GM13977 (cell line): ENCODE measurements around the gene SPAG17.

ENCODE experiments used
- DNase-seq: peaks from one replicate; pipeline ENCODE4 v3.0.0; 2012; ENCODE audit warnings: low spot score
- CTCF ChIP-seq: IDR thresholded peaks from 2 replicates; pipeline ENCODE4 v1.5.1; 2012; ENCODE audit warnings: mild to moderate bottlenecking, control low read depth; ENCODE audit not compliant: insufficient read depth; ENCODE audit errors: extremely low read depth, missing control alignments
- in situ Hi-C: fragments of 300-500 bp; cut with MboI; formaldehyde crosslinking; loops from one replicate; pipeline ENCODE4 v1.12.0; 2022; ENCODE audit warnings: low sequenced_read_pairs, low pct_unique_long_range_greater_than_20kb, mixed read lengths, inconsistent platforms; ENCODE audit not compliant: unreplicated experiment

Gene SPAG17

DNA sequence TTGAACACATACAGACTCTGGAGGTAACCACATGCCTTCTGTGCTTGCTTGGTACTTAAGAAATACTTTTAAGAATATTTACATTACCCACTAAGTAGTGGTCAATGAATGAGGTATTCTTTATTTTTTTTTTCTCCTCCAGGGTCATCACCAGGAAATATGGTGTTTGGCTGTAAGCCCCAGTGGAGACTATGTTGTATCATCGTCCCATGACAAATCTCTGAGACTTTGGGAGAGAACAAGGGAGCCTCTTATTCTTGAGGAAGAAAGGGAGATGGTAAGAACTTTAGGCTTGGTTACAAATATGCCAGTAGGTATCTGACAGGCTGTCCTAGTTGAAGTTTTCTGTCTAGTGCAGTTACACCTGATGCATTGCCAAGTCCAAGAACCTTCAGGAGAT, 232.6 kb downstream of the SPAG17 start:
- in situ Hi-C loops: no loop called here

GRCh38 chr1:117942293-117942692, 242.7 kb downstream of the SPAG17 start:
- in situ Hi-C loops: no loop called here
- DNase-seq: no peak
- no peak for TF ChIP-seq CTCF

More for the DNA sequence above, 232.6 kb downstream of the SPAG17 start:
- no peak for DNase-seq
- no peak for TF ChIP-seq CTCF

DNA sequence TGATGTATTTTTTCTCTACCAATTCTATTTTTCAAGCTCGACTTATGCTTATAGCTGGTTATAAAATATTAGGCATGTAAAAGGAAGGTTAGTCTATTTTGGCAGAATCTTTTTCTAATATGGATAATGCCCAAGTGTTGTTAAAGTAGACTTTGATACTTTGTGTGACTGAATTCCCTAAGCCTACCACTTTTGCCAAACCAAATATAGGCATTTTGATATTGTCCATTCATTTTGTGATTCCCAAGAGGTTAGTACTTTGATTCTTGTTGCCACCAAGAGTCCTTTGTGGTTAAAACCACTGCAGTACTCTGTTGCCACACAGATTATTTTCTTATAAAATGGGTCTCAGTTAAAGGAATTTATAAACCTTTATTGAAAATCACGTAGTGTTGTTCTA, 251.3 kb downstream of the SPAG17 start:
- in situ Hi-C loops: no loop called here
- DNase-seq: no peak
- no peak for TF ChIP-seq CTCF

DNA sequence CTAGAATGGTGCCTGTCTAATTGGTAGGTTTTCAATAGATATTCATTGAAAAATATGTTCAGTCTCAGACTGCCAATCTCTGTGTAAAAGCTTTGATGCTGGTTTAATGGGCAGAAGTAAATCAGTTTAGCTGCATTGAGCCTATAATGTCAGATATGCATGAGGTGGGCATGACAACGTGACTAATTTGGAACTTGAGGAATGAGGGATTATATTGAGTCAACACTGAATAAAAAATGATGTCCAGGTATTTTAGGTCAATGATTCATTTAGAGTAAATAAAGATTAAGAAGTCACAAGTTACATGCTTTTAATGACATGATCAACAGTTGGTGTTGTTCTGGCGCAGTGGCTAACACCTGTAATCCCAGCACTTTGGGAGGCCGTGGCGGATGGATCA, 252.5 kb downstream of the SPAG17 start:
- no peak for TF ChIP-seq CTCF
- in situ Hi-C loops: no loop called here
- DNase-seq: no peak

GRCh38 chr1:117930484-117930883, 254.5 kb downstream of the SPAG17 start:
- no peak for DNase-seq
- in situ Hi-C loops: no loop called here
- no peak for TF ChIP-seq CTCF

DNA sequence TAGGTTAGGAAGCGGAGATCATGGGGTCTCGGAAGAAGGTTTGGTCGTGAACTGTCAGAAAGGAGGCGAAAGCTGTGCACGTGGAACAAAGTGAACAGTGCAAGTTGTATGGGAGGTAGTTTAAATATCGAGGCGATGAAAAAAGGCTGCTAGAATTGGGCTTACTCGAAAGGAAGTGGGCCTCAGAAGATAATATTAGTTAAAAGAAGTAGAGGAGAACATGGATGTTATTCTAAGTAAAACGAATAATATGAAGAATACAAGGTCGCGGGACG, 254.9 kb downstream of the SPAG17 start:
- in situ Hi-C loops: no loop called here
- DNase-seq: no peak
- no peak for TF ChIP-seq CTCF
